ENCODE data around the gene RNF26. TPM values are rescaled to one million over a fixed set of nuclear protein-coding genes. Genes with fewer than 3 reads are reported as not detected.
A peak's percentile ranks its signal among the peaks of the same experiment; 100 is the strongest.

The RNF26 gene
- total RNA-seq, 1 donor from 2014 or later: 23.2 TPM

- H3K27me3 ChIP-seq: no peaks in the 10 kb centered on the region
- ATAC-seq (no peak), DNase-seq (no peak)
- peaks cover 28% of the 10 kb centered on the region for H3K36me3 ChIP-seq
- H3K9me3 ChIP-seq: no peaks in the 10 kb centered on the region
- no peak overlapping the region for H3K4me3 ChIP-seq
- H3K27ac ChIP-seq: no peak overlapping the region
- no peaks in the 10 kb centered on the region for H3K4me1 ChIP-seq
- intact Hi-C loops (cut with DNase I): no loop called here
- no peak for TF ChIP-seq CTCF (IDR thresholded peaks at IDR 0.05)
These were observed 24.9 kb upstream of the RNF26 start for GRCh38 chr11:119309411-119309810.

GRCh38 chr11:119309953-119310681 is 24.2 kb upstream of the RNF26 start:
- H3K27me3 ChIP-seq: peaks cover 5% of the 10 kb centered on the region
- H3K4me3 ChIP-seq: no peak overlapping the region
- no peaks in the 10 kb centered on the region for H3K9me3 ChIP-seq
- no peak overlapping the region for H3K27ac ChIP-seq
- no peak for ATAC-seq
- DNase-seq: no peak
- H3K36me3 ChIP-seq: peaks cover 24% of the 10 kb centered on the region
- intact Hi-C loops (cut with DNase I): loop anchor here (10.0 kb wide), 1 partner anchor 105 kb away; the partner anchor contains the start of gene CBL
- TF ChIP-seq CTCF (IDR thresholded peaks at IDR 0.05): no peak
- H3K4me1 ChIP-seq: no peaks in the 10 kb centered on the region

- no peak for TF ChIP-seq CTCF (IDR thresholded peaks at IDR 0.05)
- Histone ChIP-seq H3K36me3 (peaks cover 19% of the 10 kb centered on the region), H3K4me3 (no peak overlapping the region), H3K27me3 (peaks cover 7% of the 10 kb centered on the region), H3K9me3 (no peaks in the 10 kb centered on the region), H3K4me1 (no peaks in the 10 kb centered on the region), H3K27ac (no peak overlapping the region)
- intact Hi-C loops (cut with DNase I): loop anchor here (10.0 kb wide), 1 partner anchor 106 kb away; the partner anchor contains the start of gene CBL
- ATAC-seq: no peak
- no peak for DNase-seq
These were observed 23.7 kb upstream of the RNF26 start for GRCh38 chr11:119310682-119311052.

GRCh38 chr11:119314726-119315125 is 19.6 kb upstream of the RNF26 start:
- Histone ChIP-seq H3K36me3 (no peaks in the 10 kb centered on the region), H3K27me3 (peaks cover 17% of the 10 kb centered on the region), H3K9me3 (no peaks in the 10 kb centered on the region), H3K4me1 (peaks cover 20% of the 10 kb centered on the region), H3K4me3 (peak overlapping the region; percentile 57), H3K27ac (no peak overlapping the region)
- DNase-seq: no peak
- TF ChIP-seq CTCF (IDR thresholded peaks at IDR 0.05): no peak
- ATAC-seq: no peak
- intact Hi-C loops (cut with DNase I): loop anchor here (10.0 kb wide), 1 partner anchor 110 kb away; the partner anchor contains the start of gene CBL

GRCh38 chr11:119315131-119316015 is 19.0 kb upstream of the RNF26 start:
- H3K4me1 ChIP-seq: peaks cover 21% of the 10 kb centered on the region
- no peak for DNase-seq
- H3K27me3 ChIP-seq: peaks cover 17% of the 10 kb centered on the region

More at GRCh38 chr11:119315131-119316015, 19.0 kb upstream of the RNF26 start:
- Histone ChIP-seq H3K27ac (peak overlapping the region; percentile 78), H3K4me3 (peak overlapping the region; percentile 57), H3K9me3 (no peaks in the 10 kb centered on the region), H3K36me3 (no peaks in the 10 kb centered on the region)
- intact Hi-C loops (cut with DNase I): loop anchor here (10.0 kb wide), 1 partner anchor 111 kb away; the partner anchor contains the start of gene CBL
- peak; percentile 19 for ATAC-seq
- TF ChIP-seq CTCF (IDR thresholded peaks at IDR 0.05): no peak
